A549 treated with AZD9567 at 1 μM for 4 hours (cell line): Measurements from ENCODE around the gene PTGFR. TPM values are rescaled to one million over a fixed set of nuclear protein-coding genes. Genes with fewer than 3 reads are reported as not detected.

Experiments
- total RNA-seq: library from RNA; stranded (reverse); fragments of 200-300 nt; extraction: Qiagen RNA extraction; gene quantifications from 5 replicates; pipeline ENCODE4 v1.2.3, GENCODE V29; 2022; ENCODE audit not compliant: insufficient read depth

Gene PTGFR
- not detected in 5 replicates for total RNA-seq

GRCh38 chr1:78490861-78491450, at the start of gene PTGFR:
TSS of gene PTGFR (plus strand) at chr1:78490974. CDS start at chr1:78492744, 1,770 bp downstream.

Other genes starting within 250 kb of the PTGFR start
- gene IFI44L, start 129.5 kb downstream of the PTGFR start, total RNA-seq = 0.03 TPM in 1 of 5 replicates, not detected in the others
- gene IFI44, start 158.9 kb downstream of the PTGFR start, total RNA-seq = 0.39 to 0.71 TPM (median 0.42 TPM) in 4 of 5 replicates, not detected in the other